Subcutaneous abdominal adipose tissue (tissue), 5 donors: Measurements from ENCODE around the gene PARK7.

Experiments used
- H3K27ac ChIP-seq: one replicate; pipeline ENCODE4 v1.7.0; 2013; ENCODE audit warnings: low read depth, mild to moderate bottlenecking, inconsistent platforms, low read length, moderate library complexity
- H3K27me3 ChIP-seq, 5 donors: one replicate each; pipeline ENCODE4 v1.7.0; 2013; ENCODE audit warnings: low read length in 5 of 5, inconsistent platforms in 1 of 5; ENCODE audit not compliant: control insufficient read depth in 5 of 5, insufficient read depth in 4 of 5
- H3K36me3 ChIP-seq, 5 donors: one replicate each; pipeline ENCODE4 v1.7.0; 2013; ENCODE audit warnings: low read length in 5 of 5; ENCODE audit not compliant: control insufficient read depth in 5 of 5, insufficient read depth in 5 of 5
- H3K4me1 ChIP-seq, 5 donors: one replicate each; pipeline ENCODE4 v1.7.0; 2013; ENCODE audit warnings: low read length in 5 of 5, mild to moderate bottlenecking in 3 of 5, moderate library complexity in 1 of 5; ENCODE audit not compliant: control insufficient read depth in 5 of 5, insufficient read depth in 5 of 5
- H3K4me3 ChIP-seq, 5 donors: one replicate each; pipeline ENCODE4 v1.7.0; 2013; ENCODE audit warnings: low read length in 5 of 5, low read depth in 1 of 5
- H3K9ac ChIP-seq, 5 donors: one replicate each; pipeline ENCODE4 v1.7.0; 2013; ENCODE audit warnings: low read length in 5 of 5, mild to moderate bottlenecking in 4 of 5, moderate library complexity in 3 of 5
- H3K9me3 ChIP-seq, 5 donors: one replicate each; pipeline ENCODE4 v1.7.0; 2013; ENCODE audit warnings: low read length in 5 of 5; ENCODE audit not compliant: control insufficient read depth in 5 of 5
- donor health status: healthy.
- donor health status: healthy.
- donor health status: healthy.
- donor health status: healthy.
- donor health status: healthy.

The PARK7 gene

DNA sequence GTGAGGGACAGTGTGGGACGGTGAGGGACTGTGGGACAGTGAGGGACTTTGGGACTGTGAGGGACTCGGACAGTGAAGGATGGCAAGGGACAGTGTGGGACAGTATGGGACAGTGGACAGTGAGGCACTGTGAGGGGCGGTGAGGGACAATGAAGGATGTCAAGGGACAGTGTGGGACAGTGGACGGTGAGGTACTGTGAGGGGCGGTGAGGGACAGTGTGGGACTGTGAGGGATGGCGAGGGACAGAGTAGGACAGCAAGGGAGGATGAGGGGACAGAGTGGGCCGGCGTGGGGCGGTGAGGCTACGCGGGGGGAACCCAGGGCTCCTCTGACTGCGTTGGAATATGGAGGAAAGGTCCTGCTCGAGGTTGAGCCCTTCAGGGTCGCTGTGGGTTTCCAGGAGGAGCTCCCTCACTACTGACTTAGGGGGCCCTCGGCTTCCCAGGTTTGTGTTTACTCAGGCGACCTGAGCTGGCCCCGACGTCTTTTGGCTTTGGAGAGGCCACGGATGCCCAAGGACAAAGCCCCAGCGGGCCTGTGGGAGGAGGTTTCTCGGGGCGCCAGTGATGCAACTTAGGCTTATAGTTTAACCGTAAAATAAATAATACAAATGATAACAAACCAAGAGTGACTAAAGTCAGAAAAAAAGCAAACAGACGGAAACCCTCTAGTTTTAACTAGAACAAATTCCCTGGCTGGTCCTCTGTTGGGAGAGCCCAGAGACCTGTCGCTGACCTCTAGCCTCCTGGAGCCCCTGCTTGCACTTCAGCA lies 65.7 kb downstream of the PARK7 start:
- H3K4me1 ChIP-seq: peaks cover 4 to 57% (median 32%) of the 10 kb centered on the region in 5 donors
- H3K27ac ChIP-seq: peak overlapping the region; percentile 92
- H3K27me3 ChIP-seq: no peaks in the 10 kb centered on the region

DNA sequence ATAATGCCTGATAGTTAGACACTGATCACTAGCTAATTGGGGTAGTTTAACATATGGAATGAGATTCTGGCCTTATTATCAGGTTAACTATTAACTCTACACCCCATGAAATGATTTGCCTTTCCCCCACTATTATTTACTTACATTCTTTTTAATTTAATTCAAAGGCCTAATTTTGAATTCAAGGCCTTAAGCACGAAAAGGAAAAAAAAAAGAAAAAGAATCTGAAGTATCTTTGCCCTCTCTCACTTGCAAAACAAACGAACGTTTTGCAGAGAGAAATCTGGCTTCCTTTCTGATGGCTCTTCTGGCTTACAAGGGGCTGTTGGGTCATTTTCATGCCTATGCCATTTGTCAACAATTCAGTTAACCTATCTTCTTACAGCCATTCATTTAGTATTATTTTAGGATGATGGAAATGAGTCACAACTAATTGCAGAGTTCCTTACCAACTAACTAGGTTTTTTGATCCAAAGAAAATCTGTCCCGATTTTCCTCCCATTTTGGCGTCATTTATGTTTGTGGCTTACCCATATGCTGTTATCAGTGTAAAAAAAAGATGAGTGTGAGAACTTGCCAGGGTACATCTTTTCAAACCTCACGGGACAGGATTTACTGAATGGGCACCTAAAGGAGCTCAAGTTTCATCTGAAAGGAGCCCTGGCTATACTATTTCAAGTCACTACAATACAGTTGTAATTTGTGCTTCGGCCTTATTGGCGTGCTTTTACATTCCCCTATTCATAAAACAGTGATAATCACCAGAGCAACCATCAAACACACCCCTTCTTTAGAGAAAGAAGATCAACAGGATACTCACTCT lies 66.4 kb downstream of the PARK7 start:
- peak overlapping the region; percentile 92 for H3K27ac ChIP-seq
- H3K4me3 ChIP-seq: peak overlapping the region in 4 of 5 donors; percentile 79 to 90 (median 84)
- peaks cover 4 to 52% (median 30%) of the 10 kb centered on the region in 5 donors for H3K4me1 ChIP-seq
- H3K36me3 ChIP-seq: no peaks in the 10 kb centered on the region
- H3K27me3 ChIP-seq: no peaks in the 10 kb centered on the region
- H3K9me3 ChIP-seq: no peaks in the 10 kb centered on the region
- peak overlapping the region in 3 of 5 donors; percentile 42 to 93 (median 48) for H3K9ac ChIP-seq

More for the DNA sequence above, 65.7 kb downstream of the PARK7 start:
- peak overlapping the region; percentile 79 to 90 (median 84) for H3K4me3 ChIP-seq
- H3K9ac ChIP-seq: peak overlapping the region; percentile 6 to 93 (median 66)
- H3K36me3 ChIP-seq: no peaks in the 10 kb centered on the region
- no peaks in the 10 kb centered on the region for H3K9me3 ChIP-seq

DNA sequence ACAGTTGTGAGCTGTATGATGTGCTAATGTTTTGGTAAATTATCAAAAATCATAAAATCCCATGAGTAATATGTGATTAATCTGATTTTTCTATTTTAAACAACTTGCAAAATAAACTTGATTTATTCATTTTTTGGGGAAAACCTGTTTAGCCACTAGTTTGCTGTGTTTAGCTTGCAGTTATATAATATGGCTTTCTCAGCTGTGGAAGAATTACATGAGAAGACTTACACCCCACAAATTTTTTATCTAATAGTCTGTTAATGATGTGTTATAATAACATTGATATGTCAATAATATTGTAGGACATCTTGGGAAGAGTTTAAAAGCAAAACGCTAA lies 67.0 kb downstream of the PARK7 start:
- Histone ChIP-seq H3K4me3 (no peak overlapping the region), H3K4me1 (peaks cover 4 to 49% (median 33%) of the 10 kb centered on the region in 5 donors), H3K27me3 (no peaks in the 10 kb centered on the region), H3K27ac (peak overlapping the region; percentile 92), H3K9ac (peak overlapping the region in 1 of 5 donors; percentile 72), H3K36me3 (no peaks in the 10 kb centered on the region), H3K9me3 (no peaks in the 10 kb centered on the region)

DNA sequence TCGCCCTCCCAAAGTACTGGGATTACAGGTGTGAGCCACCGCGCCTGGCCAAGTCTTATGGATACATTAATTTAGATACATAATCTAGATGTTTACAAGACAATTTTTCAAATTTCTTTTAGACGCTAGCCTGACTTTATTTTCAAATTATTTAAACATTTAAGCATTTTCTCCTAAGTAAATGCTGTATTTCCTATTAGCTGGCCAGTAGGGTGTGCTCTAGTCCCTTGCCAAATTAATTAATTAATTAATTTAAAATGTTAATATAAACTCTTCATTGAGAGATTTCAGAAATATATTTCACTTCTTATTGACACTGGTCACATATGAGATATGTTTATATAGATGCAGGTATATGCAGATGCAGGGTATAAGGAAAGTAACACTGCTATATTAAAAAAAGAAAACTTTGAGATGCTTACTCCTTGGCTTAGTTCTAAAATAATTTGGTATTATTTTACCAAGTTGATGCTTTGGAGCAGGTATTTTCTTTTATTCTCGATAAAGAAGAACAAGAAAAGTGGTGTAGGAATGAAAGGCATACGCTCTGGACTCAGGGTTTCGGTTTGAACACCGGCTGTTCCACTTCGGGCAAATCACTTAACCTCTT lies 69.8 kb downstream of the PARK7 start:
- Histone ChIP-seq H3K9ac (no peak overlapping the region), H3K9me3 (no peaks in the 10 kb centered on the region), H3K27me3 (no peaks in the 10 kb centered on the region), H3K36me3 (no peaks in the 10 kb centered on the region), H3K4me1 (peaks cover 4 to 30% (median 25%) of the 10 kb centered on the region in 5 donors), H3K27ac (no peak overlapping the region), H3K4me3 (no peak overlapping the region)

DNA sequence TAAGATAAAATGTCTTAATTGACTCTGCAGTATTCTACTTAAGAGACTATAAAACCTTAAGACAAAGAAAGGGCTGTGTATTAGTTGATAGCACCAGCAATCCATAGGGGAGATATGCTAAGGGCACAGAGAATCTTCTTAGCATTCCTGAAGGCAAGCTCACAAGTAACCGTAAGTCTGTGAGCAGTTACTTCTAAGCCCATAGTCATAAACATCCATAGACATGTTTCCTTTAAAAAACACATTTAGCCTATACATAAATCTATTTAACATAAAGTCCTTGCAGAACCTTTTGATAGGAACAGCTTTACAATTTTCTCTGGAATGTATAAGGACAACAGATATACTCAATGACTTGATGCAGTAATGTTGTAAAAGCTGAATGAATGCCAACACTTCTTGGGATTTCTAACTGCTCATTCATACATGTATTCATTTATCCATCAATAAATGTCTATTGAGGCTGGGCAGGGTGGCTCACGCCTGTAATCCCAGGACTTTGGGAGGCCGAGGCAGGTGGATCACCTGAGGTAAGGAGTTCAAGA lies 70.9 kb downstream of the PARK7 start:
- Histone ChIP-seq H3K27me3 (no peaks in the 10 kb centered on the region), H3K36me3 (no peaks in the 10 kb centered on the region), H3K9ac (no peak overlapping the region), H3K27ac (no peak overlapping the region), H3K4me3 (no peak overlapping the region), H3K4me1 (peaks cover 0 to 19% (median 14%) of the 10 kb centered on the region in 5 donors), H3K9me3 (no peaks in the 10 kb centered on the region)

DNA sequence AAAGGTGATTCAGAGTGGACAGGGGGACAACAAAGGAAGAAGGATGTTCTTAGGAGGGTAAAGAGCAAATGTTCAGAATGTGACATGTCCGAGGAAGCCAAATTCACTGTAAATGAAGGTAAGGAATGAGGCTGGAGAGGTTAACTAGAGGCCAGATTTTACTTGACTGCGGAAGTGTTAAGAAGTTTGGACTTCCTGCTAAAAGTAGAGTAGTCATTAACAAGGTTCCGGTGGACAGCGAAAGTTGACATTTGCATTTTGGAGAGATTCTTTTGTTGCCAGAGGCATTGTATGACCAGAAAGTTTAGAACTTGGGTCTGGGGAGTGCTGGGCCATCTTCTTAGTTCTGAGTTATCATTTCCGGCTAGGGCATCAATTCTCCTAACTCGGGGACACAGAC lies 71.8 kb downstream of the PARK7 start:
- Histone ChIP-seq H3K9me3 (no peaks in the 10 kb centered on the region), H3K36me3 (no peaks in the 10 kb centered on the region), H3K4me3 (no peak overlapping the region), H3K27me3 (no peaks in the 10 kb centered on the region), H3K27ac (no peak overlapping the region), H3K4me1 (peaks cover 0 to 10% (median 5%) of the 10 kb centered on the region in 5 donors), H3K9ac (no peak overlapping the region)
